Type B pancreatic cell (in vitro differentiated cells): ENCODE results near the gene CCER1. TPM values are rescaled to one million over a fixed set of nuclear protein-coding genes. Genes with fewer than 3 reads are reported as not detected.

Experiments
- DNase-seq: peaks from one replicate; pipeline ENCODE4 v3.0.0; 2021; ENCODE audit warnings: mixed read lengths; ENCODE audit not compliant: unreplicated experiment; ENCODE audit errors: extremely low spot score
- H3K27ac Mint-ChIP-seq: 2 replicates; pipeline ENCODE4 v1.8.0; 2021; ENCODE audit warnings: mild to moderate bottlenecking, mixed read lengths
- H3K27me3 Mint-ChIP-seq: 2 replicates; pipeline ENCODE4 v1.8.0; 2021; ENCODE audit warnings: mixed read lengths
- H3K36me3 Mint-ChIP-seq: 2 replicates; pipeline ENCODE4 v1.8.0; 2021; ENCODE audit warnings: mixed read lengths
- H3K4me1 Mint-ChIP-seq: one replicate; pipeline ENCODE4 v1.8.0; 2021; ENCODE audit warnings: mixed read lengths; ENCODE audit not compliant: unreplicated experiment
- H3K4me3 Mint-ChIP-seq: 2 replicates; pipeline ENCODE4 v1.8.0; 2021; ENCODE audit warnings: mild to moderate bottlenecking, mixed read lengths
- H3K9me3 Mint-ChIP-seq: 2 replicates; pipeline ENCODE4 v1.8.0; 2021; ENCODE audit warnings: mixed read lengths
- long read RNA-seq: library from polyadenylated mRNA; unstranded; transcript quantifications from one replicate; pipeline ENCODE4 v2.0.0, GENCODE V29; 2020
- total RNA-seq: library from RNA; stranded (reverse); gene quantifications from 2 replicates; pipeline ENCODE4 v1.2.1, GENCODE V29; 2021; ENCODE audit warnings: low replicate concordance
- TF ChIP-seq, protein P1 (sequence below): fragments of 200-600 bp; sonication (generic); conservative IDR thresholded peaks from 2 replicates; pipeline ENCODE4 v1.5.0; 2021; ENCODE audit warnings: antibody characterized with exemption, mild to moderate bottlenecking

The CCER1 gene, protein sequence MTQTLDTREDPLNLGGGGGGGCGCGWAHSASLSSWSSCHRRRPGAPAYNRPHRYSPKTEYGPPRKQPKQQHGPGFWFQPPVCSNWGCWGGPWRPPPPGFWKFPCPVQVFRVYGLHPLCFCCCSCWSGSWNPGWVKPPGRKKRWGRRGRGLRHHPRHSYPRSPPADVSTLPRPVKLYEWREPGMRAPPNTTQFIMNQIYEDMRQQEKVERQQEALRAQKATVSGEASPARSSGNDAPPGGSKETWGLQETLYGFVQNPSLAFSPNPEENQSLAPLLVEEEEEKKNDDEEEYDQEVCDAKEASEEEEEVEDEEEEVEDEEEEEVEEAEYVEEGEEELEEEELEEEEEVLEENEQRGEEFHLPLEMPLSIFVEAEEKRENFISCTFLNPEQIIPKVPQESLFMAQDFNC
- not detected in 2 replicates for total RNA-seq
- long read RNA-seq = 0 reads

DNA sequence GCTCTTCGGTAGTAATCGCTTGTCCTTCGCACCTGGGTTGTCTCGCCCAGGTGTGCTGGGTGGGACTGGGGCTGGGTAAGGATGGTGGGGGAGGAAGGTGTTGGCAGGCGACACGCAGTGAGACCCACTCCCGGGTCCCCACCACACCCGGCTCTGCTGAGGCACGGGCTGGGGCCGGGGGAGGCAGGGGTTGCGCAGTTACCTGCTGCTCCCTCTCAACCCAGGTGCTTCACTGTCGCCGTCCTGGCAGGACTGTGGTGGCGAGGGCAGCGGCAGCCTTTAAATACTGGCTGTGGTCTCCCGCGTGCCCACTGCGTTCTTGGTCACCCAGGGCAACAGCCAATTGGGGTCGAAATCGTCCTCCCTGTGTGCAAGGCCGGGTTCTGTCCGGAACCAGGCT is at the start of gene CCER1:
Gene CCER1 (minus strand): TSS at position 256 of the 400 bp plus-strand sequence. CDS start 434 bp downstream, outside the sequence.
- TF ChIP-seq, protein P1, sequence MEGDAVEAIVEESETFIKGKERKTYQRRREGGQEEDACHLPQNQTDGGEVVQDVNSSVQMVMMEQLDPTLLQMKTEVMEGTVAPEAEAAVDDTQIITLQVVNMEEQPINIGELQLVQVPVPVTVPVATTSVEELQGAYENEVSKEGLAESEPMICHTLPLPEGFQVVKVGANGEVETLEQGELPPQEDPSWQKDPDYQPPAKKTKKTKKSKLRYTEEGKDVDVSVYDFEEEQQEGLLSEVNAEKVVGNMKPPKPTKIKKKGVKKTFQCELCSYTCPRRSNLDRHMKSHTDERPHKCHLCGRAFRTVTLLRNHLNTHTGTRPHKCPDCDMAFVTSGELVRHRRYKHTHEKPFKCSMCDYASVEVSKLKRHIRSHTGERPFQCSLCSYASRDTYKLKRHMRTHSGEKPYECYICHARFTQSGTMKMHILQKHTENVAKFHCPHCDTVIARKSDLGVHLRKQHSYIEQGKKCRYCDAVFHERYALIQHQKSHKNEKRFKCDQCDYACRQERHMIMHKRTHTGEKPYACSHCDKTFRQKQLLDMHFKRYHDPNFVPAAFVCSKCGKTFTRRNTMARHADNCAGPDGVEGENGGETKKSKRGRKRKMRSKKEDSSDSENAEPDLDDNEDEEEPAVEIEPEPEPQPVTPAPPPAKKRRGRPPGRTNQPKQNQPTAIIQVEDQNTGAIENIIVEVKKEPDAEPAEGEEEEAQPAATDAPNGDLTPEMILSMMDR = no peak
- no peaks in the 10 kb centered on the region for H3K4me1 Mint-ChIP-seq
- peaks cover 4% of the 10 kb centered on the region for H3K9me3 Mint-ChIP-seq
- H3K27me3 Mint-ChIP-seq = no peaks in the 10 kb centered on the region
- DNase-seq = no peak
- no peak within 1 kb of the TSS for H3K4me3 Mint-ChIP-seq
- no peaks in the 10 kb centered on the region for H3K36me3 Mint-ChIP-seq
- no peak within 1 kb of the TSS for H3K27ac Mint-ChIP-seq

DNA sequence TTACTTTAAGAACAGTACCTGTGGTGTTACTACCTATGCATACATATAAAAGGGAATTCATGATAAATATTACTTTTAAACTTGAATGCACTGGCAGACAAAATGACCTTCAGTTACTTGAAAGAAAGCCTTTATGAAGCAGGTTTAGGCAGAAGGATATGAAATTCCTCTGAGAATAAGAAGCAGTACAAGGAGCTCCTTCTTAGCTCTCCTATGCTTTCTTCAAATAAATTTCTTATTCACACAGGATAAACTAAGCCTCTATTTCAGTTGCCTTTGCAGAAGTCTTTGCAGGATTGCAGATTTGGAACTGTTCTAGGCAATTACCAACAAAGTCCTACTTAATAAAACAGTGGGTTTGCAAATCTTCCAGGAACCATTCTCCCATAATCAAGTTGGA is 48.8 kb upstream of the CCER1 start:
- Mint-ChIP-seq H3K4me3 (no peak overlapping the region), H3K36me3 (no peaks in the 10 kb centered on the region), H3K27me3 (no peaks in the 10 kb centered on the region), H3K9me3 (peaks cover 6% of the 10 kb centered on the region), H3K4me1 (no peaks in the 10 kb centered on the region), H3K27ac (no peak overlapping the region)
- TF ChIP-seq, protein P1 = no peak
- no peak for DNase-seq

DNA sequence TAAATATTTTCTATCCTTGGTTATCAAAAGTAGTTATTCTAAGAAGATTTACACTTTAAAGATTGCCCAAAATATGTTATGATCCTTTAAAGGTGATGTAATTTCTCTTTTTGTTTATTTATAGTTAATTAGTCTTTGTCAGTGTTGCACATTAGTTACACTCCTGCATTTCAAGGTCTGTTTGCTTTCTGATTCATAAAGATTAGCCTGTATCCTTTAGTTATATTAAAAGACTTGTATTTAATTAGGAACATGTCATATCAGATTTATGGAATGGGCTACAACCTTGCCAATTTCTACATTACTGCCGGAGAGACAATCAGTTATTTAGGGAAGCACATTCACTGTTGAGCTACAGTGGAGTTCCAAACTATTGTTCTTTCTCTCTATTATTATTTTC is 46.3 kb upstream of the CCER1 start:
- Mint-ChIP-seq H3K4me1 (no peaks in the 10 kb centered on the region), H3K27ac (no peak overlapping the region), H3K36me3 (no peaks in the 10 kb centered on the region), H3K9me3 (no peaks in the 10 kb centered on the region), H3K27me3 (no peaks in the 10 kb centered on the region), H3K4me3 (no peak overlapping the region)
- no peak for DNase-seq
- TF ChIP-seq, protein P1 = no peak

DNA sequence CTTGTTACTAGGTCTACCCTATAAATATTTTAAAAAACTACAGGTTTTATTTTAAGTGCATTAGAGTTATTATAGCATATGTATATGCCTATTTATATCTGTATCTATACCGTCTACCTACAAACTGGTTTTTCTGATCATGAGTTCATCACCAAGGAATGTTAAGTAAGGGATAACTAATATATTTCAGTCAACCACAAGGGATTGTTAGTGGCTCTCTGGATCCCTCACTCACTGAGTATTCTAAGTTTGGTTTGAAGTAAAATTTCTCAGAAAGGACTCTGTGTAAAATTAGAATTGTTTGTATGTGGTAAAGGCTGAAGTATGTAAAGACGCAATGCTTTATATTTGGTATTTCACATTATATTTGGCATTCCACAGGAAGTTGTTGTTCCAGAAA is 45.0 kb upstream of the CCER1 start:
- TF ChIP-seq, protein P1 = no peak
- H3K27ac Mint-ChIP-seq = no peak overlapping the region
- peaks cover 8% of the 10 kb centered on the region for H3K4me1 Mint-ChIP-seq
- no peaks in the 10 kb centered on the region for H3K9me3 Mint-ChIP-seq
- no peaks in the 10 kb centered on the region for H3K36me3 Mint-ChIP-seq
- H3K27me3 Mint-ChIP-seq = no peaks in the 10 kb centered on the region
- H3K4me3 Mint-ChIP-seq = no peak overlapping the region
- DNase-seq = no peak

DNA sequence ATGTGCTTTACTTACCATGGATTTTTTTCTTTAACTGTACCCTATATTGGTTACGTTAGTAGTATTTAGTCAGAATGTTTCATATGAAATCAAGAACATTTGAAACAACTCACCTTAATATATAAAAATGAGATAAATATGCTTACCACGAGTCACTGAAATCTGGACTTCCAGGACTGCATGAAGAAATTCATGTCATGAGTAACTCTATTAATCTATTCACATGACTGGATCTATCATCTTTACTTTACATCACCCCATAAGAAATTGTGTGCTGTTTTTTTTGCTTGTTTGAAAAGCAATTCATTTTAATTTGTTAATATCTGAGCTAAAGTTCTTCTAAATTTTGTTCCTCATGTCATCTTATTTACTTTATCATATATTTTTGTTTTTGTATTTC is 44.6 kb upstream of the CCER1 start:
- no peak for DNase-seq
- Mint-ChIP-seq H3K36me3 (no peaks in the 10 kb centered on the region), H3K4me1 (peaks cover 12% of the 10 kb centered on the region)

More for the DNA sequence above, 44.6 kb upstream of the CCER1 start:
- TF ChIP-seq, protein P1 = no peak
- H3K27ac Mint-ChIP-seq = no peak overlapping the region
- no peaks in the 10 kb centered on the region for H3K27me3 Mint-ChIP-seq
- no peaks in the 10 kb centered on the region for H3K9me3 Mint-ChIP-seq
- H3K4me3 Mint-ChIP-seq = no peak overlapping the region
